ENCODE results near the gene PLD6.

DNA sequence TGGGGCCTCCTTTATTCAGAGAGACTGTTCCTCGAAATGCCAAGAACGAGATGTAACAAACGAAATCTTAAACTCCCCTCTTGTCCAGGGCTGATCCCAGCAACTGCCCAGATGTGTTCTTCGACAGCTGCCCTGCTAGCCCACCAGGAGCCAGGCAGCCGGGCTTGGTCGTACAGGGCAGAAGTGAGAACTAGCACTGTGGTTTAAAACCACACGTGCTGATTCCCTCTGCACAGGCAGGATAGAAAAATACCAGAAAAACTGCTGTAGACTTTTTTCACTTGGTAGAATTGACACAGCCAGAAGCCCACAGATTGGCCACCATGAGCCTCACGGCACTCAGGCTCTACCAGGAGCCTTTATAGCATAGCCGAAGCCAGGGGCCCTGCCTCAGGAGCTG lies 33.1 kb downstream of the PLD6 start:
- TF ChIP-seq, protein P1, sequence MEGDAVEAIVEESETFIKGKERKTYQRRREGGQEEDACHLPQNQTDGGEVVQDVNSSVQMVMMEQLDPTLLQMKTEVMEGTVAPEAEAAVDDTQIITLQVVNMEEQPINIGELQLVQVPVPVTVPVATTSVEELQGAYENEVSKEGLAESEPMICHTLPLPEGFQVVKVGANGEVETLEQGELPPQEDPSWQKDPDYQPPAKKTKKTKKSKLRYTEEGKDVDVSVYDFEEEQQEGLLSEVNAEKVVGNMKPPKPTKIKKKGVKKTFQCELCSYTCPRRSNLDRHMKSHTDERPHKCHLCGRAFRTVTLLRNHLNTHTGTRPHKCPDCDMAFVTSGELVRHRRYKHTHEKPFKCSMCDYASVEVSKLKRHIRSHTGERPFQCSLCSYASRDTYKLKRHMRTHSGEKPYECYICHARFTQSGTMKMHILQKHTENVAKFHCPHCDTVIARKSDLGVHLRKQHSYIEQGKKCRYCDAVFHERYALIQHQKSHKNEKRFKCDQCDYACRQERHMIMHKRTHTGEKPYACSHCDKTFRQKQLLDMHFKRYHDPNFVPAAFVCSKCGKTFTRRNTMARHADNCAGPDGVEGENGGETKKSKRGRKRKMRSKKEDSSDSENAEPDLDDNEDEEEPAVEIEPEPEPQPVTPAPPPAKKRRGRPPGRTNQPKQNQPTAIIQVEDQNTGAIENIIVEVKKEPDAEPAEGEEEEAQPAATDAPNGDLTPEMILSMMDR (IDR thresholded peaks at IDR 0.05): no peak
- TF ChIP-seq POLR2A (IDR thresholded peaks at IDR 0.05): no peak
